ENCODE results near the gene CHMP4B. TPM values are rescaled to one million over a fixed set of nuclear protein-coding genes. Genes with fewer than 3 reads are reported as not detected.
A peak's percentile ranks its signal among the peaks of the same experiment; 100 is the strongest.

The CHMP4B gene
- 100 to 1,000 TPM in 2 of 4 donors, 10 to 100 TPM in 2; 90.8 to 116 (median 100) TPM for total RNA-seq

GRCh38 chr20:33810885-33811775 lies at the start of gene CHMP4B:
TSS of gene CHMP4B (plus strand) at chr20:33811348. CDS start at chr20:33811469, 121 bp downstream.
- WGBS: 1% methylated on average over 28 of the region's 71 CpGs
- Histone ChIP-seq H3K9me3 (no peaks in the 10 kb centered on the region), H3K4me1 (peaks cover 31 to 45% (median 39%) of the 10 kb centered on the region in 4 donors), H3K36me3 (peaks cover 0 to 6% (median 2%) of the 10 kb centered on the region in 4 donors), H3K27me3 (no peaks in the 10 kb centered on the region), H3K27ac (replicated peaks in 1 of 4) (peak within 1 kb of the TSS; percentile 88 to 97 (median 96)), H3K4me3 (peak within 1 kb of the TSS; percentile 71 to 99 (median 91))
- intact Hi-C loops (cut with DNase I): no loop called here
- TF ChIP-seq POLR2AphosphoS5 (IDR thresholded peaks at IDR 0.05): peak; percentile 86 to 97
- TF ChIP-seq CTCF (IDR thresholded peaks at IDR 0.05): no peak
- peak; percentile 71 for TF ChIP-seq POLR2A (IDR thresholded peaks at IDR 0.05; ENCODE audit: low read depth)
- DNase-seq (ENCODE audit: extremely low spot score): peak; percentile 100

- Histone ChIP-seq H3K4me1 (no peaks in the 10 kb centered on the region), H3K27me3 (no peaks in the 10 kb centered on the region), H3K9me3 (peaks cover 0 to 11% (median 6%) of the 10 kb centered on the region in 4 donors), H3K4me3 (no peak overlapping the region), H3K27ac (replicated peaks in 1 of 4) (no peak overlapping the region), H3K36me3 (peaks cover 25 to 67% (median 40%) of the 10 kb centered on the region in 4 donors)
- DNase-seq (ENCODE audit: extremely low spot score): no peak
- TF ChIP-seq POLR2A (IDR thresholded peaks at IDR 0.05; ENCODE audit: low read depth): no peak
- no peak for TF ChIP-seq CTCF (IDR thresholded peaks at IDR 0.05)
- no peak for TF ChIP-seq EP300 (IDR thresholded peaks at IDR 0.05)
- no peak for TF ChIP-seq POLR2AphosphoS5 (IDR thresholded peaks at IDR 0.05)
- 100% methylated on average over 3 of the region's 13 CpGs for WGBS
- intact Hi-C loops (cut with DNase I): no loop called here
These were observed 49.4 kb upstream of the CHMP4B start for GRCh38 chr20:33761698-33762250.

- DNase-seq (ENCODE audit: extremely low spot score): no peak
- no peaks in the 10 kb centered on the region for H3K4me1 ChIP-seq
- no peaks in the 10 kb centered on the region for H3K27me3 ChIP-seq
- no peak overlapping the region for H3K27ac ChIP-seq (replicated peaks in 1 of 4)
- 100% methylated on average over 1 of the region's 2 CpGs for WGBS
- TF ChIP-seq CTCF (IDR thresholded peaks at IDR 0.05): no peak
- TF ChIP-seq POLR2A (IDR thresholded peaks at IDR 0.05; ENCODE audit: low read depth): no peak
- no peak for TF ChIP-seq POLR2AphosphoS5 (IDR thresholded peaks at IDR 0.05)
- intact Hi-C loops (cut with DNase I): no loop called here
- no peak overlapping the region for H3K4me3 ChIP-seq
- H3K36me3 ChIP-seq: peaks cover 12 to 67% (median 37%) of the 10 kb centered on the region in 4 donors
- no peaks in the 10 kb centered on the region for H3K9me3 ChIP-seq
These were observed 46.0 kb upstream of the CHMP4B start for GRCh38 chr20:33765099-33765498.

GRCh38 chr20:33765592-33765991 lies 45.6 kb upstream of the CHMP4B start:
- TF ChIP-seq POLR2AphosphoS5 (IDR thresholded peaks at IDR 0.05): no peak
- TF ChIP-seq POLR2A (IDR thresholded peaks at IDR 0.05; ENCODE audit: low read depth): no peak
- no peak for TF ChIP-seq EP300 (IDR thresholded peaks at IDR 0.05)
- TF ChIP-seq CTCF (IDR thresholded peaks at IDR 0.05): no peak
- Histone ChIP-seq H3K27me3 (no peaks in the 10 kb centered on the region), H3K27ac (replicated peaks in 1 of 4) (no peak overlapping the region), H3K36me3 (peaks cover 12 to 65% (median 37%) of the 10 kb centered on the region in 4 donors), H3K9me3 (no peaks in the 10 kb centered on the region), H3K4me1 (no peaks in the 10 kb centered on the region), H3K4me3 (no peak overlapping the region)
- 93% methylated on average over 5 of the region's 5 CpGs for WGBS
- intact Hi-C loops (cut with DNase I): no loop called here
- DNase-seq (ENCODE audit: extremely low spot score): no peak

Data from esophagus muscularis mucosa (tissue), 4 donors.